HEK293T (cell line): ENCODE data around the gene EWSR1.
A peak's percentile ranks its signal among the peaks of the same experiment; 100 is the strongest.

Experiments used
- CTCF ChIA-PET: fragments of 350-600 bp; formaldehyde crosslinking; extraction: SDS; loops from one replicate; lab custom pipeline; 2021; ENCODE audit warnings: antibody characterized with exemption, inconsistent platforms; lab: Yijun Ruan, JAX
- POLR2A ChIA-PET: fragments of 350-600 bp; formaldehyde crosslinking; extraction: SDS; loops from one replicate; lab custom pipeline; 2020; ENCODE audit warnings: antibody characterized with exemption, inconsistent platforms; lab: Yijun Ruan, JAX
- DNase-seq: peaks from one replicate; pipeline ENCODE4 v3.0.0; 2012; ENCODE audit warnings: mixed read lengths; ENCODE audit errors: extremely low spot score
- ARNT ChIP-seq: fragments of 450-650 bp; IDR thresholded peaks from 2 replicates; pipeline ENCODE4 v1.6.1; 2017; ENCODE audit warnings: mild to moderate bottlenecking
- BHLHE40 ChIP-seq: fragments of 450-650 bp; IDR thresholded peaks from 2 replicates; pipeline ENCODE4 v1.6.1; 2016; ENCODE audit warnings: mild to moderate bottlenecking, moderate library complexity, borderline replicate concordance
- CTBP1 ChIP-seq: fragments of 450-650 bp; IDR thresholded peaks from 2 replicates; pipeline ENCODE4 v1.6.1; 2016; ENCODE audit warnings: borderline replicate concordance
- ELF4 ChIP-seq: fragments of 450-650 bp; IDR thresholded peaks from 2 replicates; pipeline ENCODE4 v1.6.1; 2017; ENCODE audit warnings: antibody characterized with exemption
- FOXA1 ChIP-seq: fragments of 450-650 bp; IDR thresholded peaks from 2 replicates; pipeline ENCODE4 v1.6.1; 2016; ENCODE audit warnings: mild to moderate bottlenecking
- FOXK2 ChIP-seq: fragments of 450-650 bp; IDR thresholded peaks from 2 replicates; pipeline ENCODE4 v1.6.1; 2016; ENCODE audit warnings: mild to moderate bottlenecking
- FOXM1 ChIP-seq: fragments of 450-650 bp; IDR thresholded peaks from 2 replicates; pipeline ENCODE4 v1.6.1; 2017; ENCODE audit warnings: mild to moderate bottlenecking, borderline replicate concordance
- HDGF ChIP-seq: fragments of 450-650 bp; IDR thresholded peaks from 2 replicates; pipeline ENCODE4 v1.6.1; 2017; ENCODE audit warnings: antibody characterized with exemption, borderline replicate concordance
- L3MBTL2 ChIP-seq: fragments of 450-650 bp; conservative IDR thresholded peaks from 2 replicates; pipeline ENCODE4 v1.6.1; 2016; ENCODE audit warnings: mild to moderate bottlenecking
- LEF1 ChIP-seq: fragments of 450-650 bp; IDR thresholded peaks from 2 replicates; pipeline ENCODE4 v1.6.1; 2017; ENCODE audit warnings: mild to moderate bottlenecking, borderline replicate concordance
- NFRKB ChIP-seq: fragments of 450-650 bp; IDR thresholded peaks from 2 replicates; pipeline ENCODE4 v1.6.1; 2016; ENCODE audit warnings: mild to moderate bottlenecking, moderate library complexity
- PKNOX1 ChIP-seq: fragments of 450-650 bp; IDR thresholded peaks from 2 replicates; pipeline ENCODE4 v1.6.1; 2016
- SP1 ChIP-seq: fragments of 450-650 bp; IDR thresholded peaks from 2 replicates; pipeline ENCODE4 v1.6.1; 2017
- SUZ12 ChIP-seq: fragments of 450-650 bp; IDR thresholded peaks from 2 replicates; pipeline ENCODE4 v1.6.1; 2016; ENCODE audit warnings: mild to moderate bottlenecking
- TARDBP ChIP-seq: fragments of 450-650 bp; IDR thresholded peaks from 2 replicates; pipeline ENCODE4 v1.6.1; 2016
- ZNF384 ChIP-seq: fragments of 450-650 bp; IDR thresholded peaks from 2 replicates; pipeline ENCODE4 v1.6.1; 2016

Gene EWSR1

GRCh38 chr22:29269731-29270474, 1.8 kb downstream of the EWSR1 start:
- DNase-seq, result no peak
- TF ChIP-seq CTBP1 (no peak), HDGF (no peak), SP1 (no peak), FOXK2 (no peak), L3MBTL2 (no peak), LEF1 (no peak), FOXA1 (no peak), PKNOX1 (no peak), SUZ12 (no peak), ZNF384 (no peak), TARDBP (no peak), ARNT (no peak), BHLHE40 (no peak), ELF4 (no peak; the same call in 1 of the 2 replicates), NFRKB (no peak), FOXM1 (no peak)
- POLR2A ChIA-PET, result interaction anchor here (0.6 to 1.4 kb wide), 2 partner anchors 37 to 1889 kb away, joined by 3 to 4 read pairs; no protein-coding TSS in a partner anchor
- CTCF ChIA-PET, result no interaction called here

GRCh38 chr22:29270475-29271271, 2.6 kb downstream of the EWSR1 start:
- TF ChIP-seq LEF1 (no peak), TARDBP (no peak), ELF4 (0 out of 2 replicates have a peak, but pooled peaks have one; percentile 46), PKNOX1 (peak; percentile 85), NFRKB (no peak)
- DNase-seq, result no peak
- POLR2A ChIA-PET, result interaction anchor here (0.6 to 1.4 kb wide), 2 partner anchors 36 to 1889 kb away, joined by 3 to 4 read pairs; no protein-coding TSS in a partner anchor
- CTCF ChIA-PET, result no interaction called here

DNA sequence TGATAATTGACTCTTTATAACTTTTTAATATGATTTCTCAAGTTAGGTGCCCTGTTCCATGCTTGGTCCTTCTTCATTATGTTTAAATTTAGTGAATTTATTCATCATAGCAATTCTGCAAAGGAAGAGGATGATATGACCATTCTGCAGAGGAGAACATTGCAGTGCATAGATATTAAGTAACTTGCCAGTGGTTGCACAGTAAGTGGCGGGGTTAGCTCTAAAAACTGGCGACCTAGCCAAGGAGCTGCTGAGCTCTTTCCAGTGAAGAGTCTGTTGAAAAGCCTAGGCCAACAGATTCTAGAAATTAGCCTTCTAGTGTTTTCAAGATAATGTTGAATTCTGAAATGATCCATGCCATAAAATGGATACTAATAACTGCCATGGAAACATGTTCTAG, 4.6 kb downstream of the EWSR1 start:
- TF ChIP-seq HDGF (no peak), BHLHE40 (no peak), CTBP1 (no peak), FOXA1 (no peak), PKNOX1 (no peak), SP1 (no peak), ARNT (no peak), FOXM1 (no peak), ZNF384 (no peak), L3MBTL2 (no peak), NFRKB (no peak)
- no peak for DNase-seq
- ChIA-PET POLR2A (no interaction called here), CTCF (no interaction called here)

DNA sequence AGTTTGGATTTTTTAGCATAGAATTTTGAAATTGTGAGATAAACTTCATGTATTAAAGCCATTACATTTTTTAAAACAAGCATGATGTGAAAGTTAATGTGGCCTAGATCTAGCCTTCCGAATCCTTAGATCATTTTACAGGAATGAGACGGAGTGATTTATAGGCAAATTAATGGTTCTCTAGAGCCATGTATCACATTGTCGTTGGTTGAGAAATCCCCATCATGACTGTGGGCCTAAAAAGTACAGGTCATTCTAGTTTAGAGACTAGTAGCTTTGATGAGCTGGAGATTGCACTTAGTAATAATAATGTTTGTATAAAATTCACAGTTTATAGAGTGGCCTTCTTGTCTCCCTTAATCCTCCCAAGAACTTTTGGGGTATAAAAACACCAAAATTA, 7.1 kb downstream of the EWSR1 start:
- TF ChIP-seq PKNOX1 (peak; percentile 46; the same call in 1 of the 2 replicates), SP1 (no peak), FOXA1 (no peak)
- DNase-seq, result no peak
- POLR2A ChIA-PET, result no interaction called here
- CTCF ChIA-PET, result no interaction called here

- no peak for DNase-seq
- ChIA-PET CTCF (no interaction called here), POLR2A (no interaction called here)
- TF ChIP-seq PKNOX1 (peak; percentile 46; the same call in 1 of the 2 replicates), HDGF (no peak)
Measured at GRCh38 chr22:29275819-29276565, 7.9 kb downstream of the EWSR1 start.
